PC-3 (cell line): ENCODE data around the gene CDH4. TPM values are rescaled to one million over a fixed set of nuclear protein-coding genes. Genes with fewer than 3 reads are reported as not detected.

Source experiments
- ATAC-seq: fragments of 200-7000 bp; cut with Tn5 transposase; 2 replicates; pipeline ENCODE4 v1.9.1; 2020; ENCODE audit warnings: mild to moderate bottlenecking, moderate library complexity
- BruUV-seq: library from RNA; stranded (reverse); fragments of 400-500 nt; replicated peaks from 2 replicates; lab custom pipeline; 2021; lab: Mats Ljungman, UMichigan
- CTCF ChIA-PET: fragments of 300-600 bp; sonication (Branson Sonifier 250); formaldehyde crosslinking; loops from one replicate; lab custom pipeline; 2022; ENCODE audit warnings: antibody characterized with exemption; lab: Charles Lee
- POLR2A ChIA-PET: fragments of 300-600 bp; sonication (Branson Sonifier 250); formaldehyde crosslinking; loops from one replicate; lab custom pipeline; 2022; ENCODE audit warnings: antibody characterized with exemption; ENCODE audit not compliant: unreplicated experiment; lab: Charles Lee
- DNase-seq: peaks from one replicate; pipeline ENCODE4 v3.0.0-alpha.2; 2015
- H2AFZ ChIP-seq: fragments of 300-600 bp; sonication (generic); 2 replicates; pipeline ENCODE4 v1.6.0; 2016; ENCODE audit warnings: antibody characterized with exemption, low read length
- H3F3A ChIP-seq: fragments of 300-600 bp; sonication (generic); one replicate; pipeline ENCODE4 v1.6.0; 2017; ENCODE audit warnings: antibody characterized with exemption, low read length, control low read depth, mild to moderate bottlenecking; ENCODE audit not compliant: unreplicated experiment
- H3K27ac ChIP-seq: fragments of 300-600 bp; sonication (generic); 2 replicates; pipeline ENCODE4 v1.5.1; 2016; ENCODE audit warnings: mild to moderate bottlenecking, low read length
- H3K27me3 ChIP-seq: fragments of 300-600 bp; sonication (generic); 2 replicates; pipeline ENCODE4 v1.6.1; 2016; ENCODE audit warnings: low read length, mixed read lengths
- H3K36me3 ChIP-seq: fragments of 300-600 bp; sonication (generic); 2 replicates; pipeline ENCODE4 v1.6.1; 2016; ENCODE audit warnings: low read depth, mixed run types, low read length, mixed read lengths
- H3K4me1 ChIP-seq: fragments of 300-600 bp; sonication (generic); 2 replicates; pipeline ENCODE4 v1.5.1; 2016; ENCODE audit warnings: low read length; ENCODE audit not compliant: insufficient read depth
- H3K4me2 ChIP-seq: fragments of 300-600 bp; sonication (generic); 2 replicates; pipeline ENCODE4 v1.6.0; 2016; ENCODE audit warnings: low read length
- H3K4me3 ChIP-seq: fragments of 300-600 bp; sonication (generic); 2 replicates; pipeline ENCODE4 v1.5.1; 2016; ENCODE audit warnings: mild to moderate bottlenecking, low read length, mixed read lengths
- H3K79me2 ChIP-seq: fragments of 300-600 bp; sonication (generic); 2 replicates; pipeline ENCODE4 v1.6.1; 2017; ENCODE audit warnings: low read length, mixed read lengths
- H3K9ac ChIP-seq: fragments of 300-600 bp; sonication (generic); 2 replicates; pipeline ENCODE4 v1.6.0; 2016; ENCODE audit warnings: mild to moderate bottlenecking, low read length
- H3K9me2 ChIP-seq: fragments of 300-600 bp; sonication (generic); replicated peaks from 2 replicates; pipeline ENCODE4 v1.6.1; 2016; ENCODE audit warnings: mixed run types, low read length, mixed read lengths
- H3K9me3 ChIP-seq: fragments of 300-600 bp; sonication (generic); 2 replicates; pipeline ENCODE4 v1.6.1; 2016; ENCODE audit warnings: low read length, mixed read lengths
- H4K20me1 ChIP-seq: fragments of 300-600 bp; sonication (generic); 2 replicates; pipeline ENCODE4 v1.6.1; 2016; ENCODE audit warnings: low read length, mixed read lengths
- EZH2 ChIP-seq: fragments of 300-600 bp; sonication (generic); IDR thresholded peaks from one replicate; pipeline ENCODE4 v1.6.1; 2017; ENCODE audit warnings: antibody characterized with exemption, mild to moderate bottlenecking, low read length; ENCODE audit not compliant: unreplicated experiment
- EZH2phosphoT487 ChIP-seq: fragments of 300-600 bp; sonication (generic); IDR thresholded peaks from 2 replicates; pipeline ENCODE4 v1.6.1; 2018; ENCODE audit warnings: mild to moderate bottlenecking, antibody characterized with exemption, low read length, borderline replicate concordance
- intact Hi-C: fragments of 100-400 bp; cut with micrococcal nuclease; formaldehyde crosslinking; loops from 2 replicates; pipeline ENCODE4 v1.9.0; 2023
- total RNA-seq: library from RNA; depleted of rRNA; stranded (reverse); fragments of >200 nt; gene quantifications from 2 replicates; pipeline ENCODE4 v1.2.3, GENCODE V29; 2014
- TF ChIP-seq, protein P1 (sequence below): fragments of 300-600 bp; sonication (generic); conservative IDR thresholded peaks from 2 replicates; pipeline ENCODE4 v1.5.1; 2017; ENCODE audit warnings: antibody characterized with exemption, low read depth, mild to moderate bottlenecking, low read length

The CDH4 gene
- total RNA-seq, 1 experiment from 2014 or later, result not detected

GRCh38 chr20:61487346-61487996 lies 235.4 kb downstream of the CDH4 start:
- intact Hi-C loops, result no loop called here
- ATAC-seq (no peak), DNase-seq (no peak)
- H4K20me1 ChIP-seq, result no peaks in the 10 kb centered on the region
- no peaks in the 10 kb centered on the region for H3K36me3 ChIP-seq
- H3K4me1 ChIP-seq, result no peaks in the 10 kb centered on the region
- no peaks in the 10 kb centered on the region for H3K9me2 ChIP-seq
- H3K27ac ChIP-seq, result no peak overlapping the region
- H3K9ac ChIP-seq, result no peak overlapping the region
- H3K4me3 ChIP-seq, result no peak overlapping the region
- H2AFZ ChIP-seq, result no peak overlapping the region
- ChIA-PET POLR2A (no interaction called here), CTCF (no interaction called here)
- TF ChIP-seq, protein P1, sequence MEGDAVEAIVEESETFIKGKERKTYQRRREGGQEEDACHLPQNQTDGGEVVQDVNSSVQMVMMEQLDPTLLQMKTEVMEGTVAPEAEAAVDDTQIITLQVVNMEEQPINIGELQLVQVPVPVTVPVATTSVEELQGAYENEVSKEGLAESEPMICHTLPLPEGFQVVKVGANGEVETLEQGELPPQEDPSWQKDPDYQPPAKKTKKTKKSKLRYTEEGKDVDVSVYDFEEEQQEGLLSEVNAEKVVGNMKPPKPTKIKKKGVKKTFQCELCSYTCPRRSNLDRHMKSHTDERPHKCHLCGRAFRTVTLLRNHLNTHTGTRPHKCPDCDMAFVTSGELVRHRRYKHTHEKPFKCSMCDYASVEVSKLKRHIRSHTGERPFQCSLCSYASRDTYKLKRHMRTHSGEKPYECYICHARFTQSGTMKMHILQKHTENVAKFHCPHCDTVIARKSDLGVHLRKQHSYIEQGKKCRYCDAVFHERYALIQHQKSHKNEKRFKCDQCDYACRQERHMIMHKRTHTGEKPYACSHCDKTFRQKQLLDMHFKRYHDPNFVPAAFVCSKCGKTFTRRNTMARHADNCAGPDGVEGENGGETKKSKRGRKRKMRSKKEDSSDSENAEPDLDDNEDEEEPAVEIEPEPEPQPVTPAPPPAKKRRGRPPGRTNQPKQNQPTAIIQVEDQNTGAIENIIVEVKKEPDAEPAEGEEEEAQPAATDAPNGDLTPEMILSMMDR, result no peak
- TF ChIP-seq EZH2phosphoT487, result no peak
- TF ChIP-seq EZH2, result no peak
- no peaks in the 10 kb centered on the region for H3K79me2 ChIP-seq
- no peaks in the 10 kb centered on the region; the same call in 1 of the 2 replicates for H3K9me3 ChIP-seq
- H3K27me3 ChIP-seq, result no peaks in the 10 kb centered on the region
- H3F3A ChIP-seq, result no peaks in the 10 kb centered on the region
- no TSS peak for BruUV-seq
- H3K4me2 ChIP-seq, result no peak overlapping the region

DNA sequence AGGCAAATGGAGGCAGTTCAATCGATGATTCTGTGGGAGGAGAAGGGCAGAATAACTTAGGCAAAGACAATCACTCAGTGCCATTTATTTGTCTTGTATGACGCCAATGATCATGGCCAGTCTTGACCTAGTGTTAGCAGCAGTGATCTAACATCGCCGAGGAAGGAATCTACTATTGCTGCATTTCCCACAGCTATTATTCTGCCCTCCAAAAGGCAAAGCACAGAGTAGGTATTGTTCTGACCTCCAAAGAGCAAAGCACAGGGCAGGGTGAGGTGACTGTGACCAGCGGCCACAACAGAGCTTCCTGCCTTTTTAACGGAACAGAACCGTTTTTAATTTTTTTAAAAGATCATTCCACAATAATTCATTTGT lies 235.9 kb downstream of the CDH4 start:
- DNase-seq, result no peak
- TF ChIP-seq, protein P1, result no peak
- no peak for TF ChIP-seq EZH2
- no peak for TF ChIP-seq EZH2phosphoT487
- intact Hi-C loops, result no loop called here
- no TSS peak for BruUV-seq
- Histone ChIP-seq H3K27me3 (no peaks in the 10 kb centered on the region), H3K9ac (no peak overlapping the region), H3K4me1 (no peaks in the 10 kb centered on the region), H3K4me2 (no peak overlapping the region), H3K79me2 (no peaks in the 10 kb centered on the region), H3K36me3 (no peaks in the 10 kb centered on the region), H3F3A (no peaks in the 10 kb centered on the region), H3K4me3 (no peak overlapping the region), H3K9me3 (no peaks in the 10 kb centered on the region; the same call in 1 of the 2 replicates), H2AFZ (no peak overlapping the region), H3K9me2 (no peaks in the 10 kb centered on the region), H3K27ac (no peak overlapping the region), H4K20me1 (no peaks in the 10 kb centered on the region)
- ATAC-seq, result no peak
- CTCF ChIA-PET, result no interaction called here
- POLR2A ChIA-PET, result no interaction called here

DNA sequence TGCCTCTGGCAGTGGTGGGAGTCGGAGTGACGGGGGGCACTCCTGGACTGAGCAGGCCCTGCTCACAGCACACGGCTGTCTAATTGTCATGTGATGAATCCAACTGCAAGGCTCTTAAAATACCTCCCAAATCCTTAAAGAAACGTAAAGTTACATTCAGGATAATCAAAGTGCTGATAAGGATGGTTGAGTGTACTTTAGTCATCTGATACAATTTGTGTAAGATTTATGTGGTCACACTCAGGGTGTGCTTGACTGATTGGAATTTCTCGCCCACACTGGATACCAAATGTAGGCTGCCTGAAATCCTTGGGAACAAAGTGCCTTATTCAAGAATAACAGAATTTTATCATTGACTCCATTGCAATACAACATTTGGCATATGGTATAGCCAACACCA lies 238.7 kb downstream of the CDH4 start:
- POLR2A ChIA-PET, result no interaction called here
- H3K4me1 ChIP-seq, result no peaks in the 10 kb centered on the region
- no peaks in the 10 kb centered on the region for H3F3A ChIP-seq

More for the DNA sequence above, 238.7 kb downstream of the CDH4 start:
- Histone ChIP-seq H3K27ac (no peak overlapping the region), H3K79me2 (no peaks in the 10 kb centered on the region), H3K9me3 (no peaks in the 10 kb centered on the region; the same call in 1 of the 2 replicates), H3K9ac (no peak overlapping the region), H2AFZ (no peak overlapping the region), H4K20me1 (no peaks in the 10 kb centered on the region), H3K27me3 (peaks cover 3% of the 10 kb centered on the region; the same call in 1 of the 2 replicates), H3K9me2 (no peaks in the 10 kb centered on the region), H3K4me2 (no peak overlapping the region), H3K4me3 (no peak overlapping the region), H3K36me3 (no peaks in the 10 kb centered on the region)
- no TSS peak for BruUV-seq
- intact Hi-C loops, result no loop called here
- CTCF ChIA-PET, result no interaction called here
- TF ChIP-seq, protein P1, result no peak
- TF ChIP-seq EZH2 (no peak), EZH2phosphoT487 (no peak)
- no peak for ATAC-seq
- no peak for DNase-seq
